Activated naive CD8-positive, alpha-beta T cell (primary cell): ENCODE results near the gene AFDN.

Experiments
- H3K27ac Mint-ChIP-seq: one replicate; pipeline ENCODE4 v1.8.0; 2021; ENCODE audit warnings: mixed read lengths
- H3K27me3 Mint-ChIP-seq: one replicate; pipeline ENCODE4 v1.8.0; 2021; ENCODE audit warnings: mixed read lengths
- H3K36me3 Mint-ChIP-seq: one replicate; pipeline ENCODE4 v1.8.0; 2021; ENCODE audit warnings: mixed read lengths
- H3K4me1 Mint-ChIP-seq: one replicate; pipeline ENCODE4 v1.8.0; 2021; ENCODE audit warnings: low read depth, mixed read lengths
- H3K4me3 Mint-ChIP-seq: one replicate; pipeline ENCODE4 v1.8.0; 2021; ENCODE audit warnings: mild to moderate bottlenecking, mixed read lengths
- H3K9me3 Mint-ChIP-seq: one replicate; pipeline ENCODE4 v1.8.0; 2021; ENCODE audit warnings: low read depth, mixed read lengths

Gene AFDN

GRCh38 chr6:168013250-168013915 lies 186.7 kb downstream of the AFDN start:
- Mint-ChIP-seq H3K36me3 (no peaks in the 10 kb centered on the region), H3K4me3 (no peak overlapping the region), H3K4me1 (no peaks in the 10 kb centered on the region), H3K27me3 (peaks cover 3% of the 10 kb centered on the region), H3K9me3 (peaks cover 14% of the 10 kb centered on the region), H3K27ac (no peak overlapping the region)

- peaks cover 19% of the 10 kb centered on the region for H3K9me3 Mint-ChIP-seq
- no peaks in the 10 kb centered on the region for H3K4me1 Mint-ChIP-seq
- H3K4me3 Mint-ChIP-seq: no peak overlapping the region
- peaks cover 3% of the 10 kb centered on the region for H3K27me3 Mint-ChIP-seq
- no peak overlapping the region for H3K27ac Mint-ChIP-seq
- H3K36me3 Mint-ChIP-seq: no peaks in the 10 kb centered on the region
These were observed 187.7 kb downstream of the AFDN start for GRCh38 chr6:168014428-168014827.

- Mint-ChIP-seq H3K27ac (no peak overlapping the region), H3K9me3 (peaks cover 20% of the 10 kb centered on the region), H3K4me3 (no peak overlapping the region), H3K36me3 (no peaks in the 10 kb centered on the region), H3K27me3 (peaks cover 3% of the 10 kb centered on the region), H3K4me1 (no peaks in the 10 kb centered on the region)
These were observed 188.3 kb downstream of the AFDN start for GRCh38 chr6:168015009-168015408.

- no peaks in the 10 kb centered on the region for H3K4me1 Mint-ChIP-seq
- peaks cover 3% of the 10 kb centered on the region for H3K27me3 Mint-ChIP-seq
- H3K4me3 Mint-ChIP-seq: no peak overlapping the region
- H3K9me3 Mint-ChIP-seq: peaks cover 16% of the 10 kb centered on the region
- no peaks in the 10 kb centered on the region for H3K36me3 Mint-ChIP-seq
- H3K27ac Mint-ChIP-seq: no peak overlapping the region
These were observed 188.9 kb downstream of the AFDN start for GRCh38 chr6:168015482-168016175.

GRCh38 chr6:168016176-168016620 lies 189.5 kb downstream of the AFDN start:
- Mint-ChIP-seq H3K27me3 (peaks cover 3% of the 10 kb centered on the region), H3K9me3 (peaks cover 10% of the 10 kb centered on the region), H3K27ac (no peak overlapping the region), H3K4me1 (no peaks in the 10 kb centered on the region), H3K4me3 (no peak overlapping the region), H3K36me3 (no peaks in the 10 kb centered on the region)

GRCh38 chr6:168016721-168017525 lies 190.2 kb downstream of the AFDN start:
- Mint-ChIP-seq H3K27ac (no peak overlapping the region), H3K9me3 (peaks cover 5% of the 10 kb centered on the region), H3K4me1 (no peaks in the 10 kb centered on the region), H3K4me3 (no peak overlapping the region), H3K36me3 (no peaks in the 10 kb centered on the region), H3K27me3 (peaks cover 3% of the 10 kb centered on the region)

- Mint-ChIP-seq H3K4me1 (no peaks in the 10 kb centered on the region), H3K27ac (no peak overlapping the region), H3K27me3 (peaks cover 3% of the 10 kb centered on the region), H3K9me3 (peaks cover 5% of the 10 kb centered on the region), H3K4me3 (no peak overlapping the region), H3K36me3 (no peaks in the 10 kb centered on the region)
These were observed 190.9 kb downstream of the AFDN start for GRCh38 chr6:168017629-168018028.

GRCh38 chr6:168018664-168019063 lies 192.0 kb downstream of the AFDN start:
- H3K4me3 Mint-ChIP-seq: no peak overlapping the region
- H3K9me3 Mint-ChIP-seq: peaks cover 5% of the 10 kb centered on the region
- H3K4me1 Mint-ChIP-seq: no peaks in the 10 kb centered on the region
- peaks cover 3% of the 10 kb centered on the region for H3K27me3 Mint-ChIP-seq
- H3K27ac Mint-ChIP-seq: no peak overlapping the region
- H3K36me3 Mint-ChIP-seq: no peaks in the 10 kb centered on the region

GRCh38 chr6:168020242-168020641 lies 193.5 kb downstream of the AFDN start:
- H3K9me3 Mint-ChIP-seq: peaks cover 5% of the 10 kb centered on the region
- H3K27me3 Mint-ChIP-seq: peaks cover 5% of the 10 kb centered on the region
- no peak overlapping the region for H3K27ac Mint-ChIP-seq
- H3K4me3 Mint-ChIP-seq: no peak overlapping the region
- H3K4me1 Mint-ChIP-seq: no peaks in the 10 kb centered on the region
- no peaks in the 10 kb centered on the region for H3K36me3 Mint-ChIP-seq

- H3K36me3 Mint-ChIP-seq: no peaks in the 10 kb centered on the region
- no peak overlapping the region for H3K27ac Mint-ChIP-seq
- peaks cover 5% of the 10 kb centered on the region for H3K27me3 Mint-ChIP-seq
- H3K4me1 Mint-ChIP-seq: no peaks in the 10 kb centered on the region
- H3K4me3 Mint-ChIP-seq: no peak overlapping the region
- peaks cover 5% of the 10 kb centered on the region for H3K9me3 Mint-ChIP-seq
These were observed 194.9 kb downstream of the AFDN start for GRCh38 chr6:168021581-168021980.
